ENCODE results near the gene DBF4B. TPM values are rescaled to one million over a fixed set of nuclear protein-coding genes. Genes with fewer than 3 reads are reported as not detected.
A peak's percentile ranks its signal among the peaks of the same experiment; 100 is the strongest.

Gene DBF4B
- total and polyA plus RNA-seq, 2 of the 13 experiments (the other 11 are each of a cell fraction or from before 2014, with no cell fraction given) = 11.7 to 13.2 TPM

- TF ChIP-seq ZFP91 (CRISPR knock-in tag; IDR thresholded peaks at IDR 0.05; ENCODE audit: borderline replicate concordance) = no peak
- 0 out of 2 replicates have a peak, but pooled peaks have one; percentile 21 for TF ChIP-seq ETV6 (CRISPR knock-in tag; conservative IDR thresholded peaks at IDR 0.05)
- TF ChIP-seq CHD2 (IDR thresholded peaks at IDR 0.05; ENCODE audit: low read depth, low read length) = no peak
- no peak for TF ChIP-seq DBP (CRISPR knock-in tag; IDR thresholded peaks at IDR 0.05; ENCODE audit: not compliant biosample characterization)
- no peak for TF ChIP-seq CREBL2 (CRISPR knock-in tag; IDR thresholded peaks at IDR 0.05; ENCODE audit: borderline replicate concordance)
- no peak for TF ChIP-seq ZBTB44 (CRISPR knock-in tag; IDR thresholded peaks at IDR 0.05)
- no peak for TF ChIP-seq EHMT2 (IDR thresholded peaks at IDR 0.05; ENCODE audit: borderline replicate concordance, low read depth, low read length)
- no peak for TF ChIP-seq ZBTB2 (CRISPR knock-in tag; IDR thresholded peaks at IDR 0.05; ENCODE audit: low read depth)
- no peak for TF ChIP-seq NCOA5 (CRISPR knock-in tag; IDR thresholded peaks at IDR 0.05)
- no peak for TF ChIP-seq ZBTB46 (CRISPR knock-in tag; IDR thresholded peaks at IDR 0.05; ENCODE audit: borderline replicate concordance)
- no peak for TF ChIP-seq MLXIP (CRISPR knock-in tag; IDR thresholded peaks at IDR 0.05; ENCODE audit: borderline replicate concordance)
- no peak for TF ChIP-seq ZNF546 (CRISPR knock-in tag; conservative IDR thresholded peaks at IDR 0.05)
- no peak for TF ChIP-seq ZNF337 (CRISPR knock-in tag; IDR thresholded peaks at IDR 0.05; ENCODE audit: borderline replicate concordance, low read depth)
- no peak for TF ChIP-seq CAMTA2 (CRISPR knock-in tag; IDR thresholded peaks at IDR 0.05; ENCODE audit: borderline replicate concordance)
- TF ChIP-seq HOMEZ (CRISPR knock-in tag; IDR thresholded peaks at IDR 0.05; ENCODE audit: low read depth) = no peak
These were observed 67.6 kb downstream of the DBF4B start (continued) for GRCh38 chr17:44775838-44776621.

All from HepG2 (cell line).